Measurements from ENCODE around the gene OR5K3.

- TF ChIP-seq POLR2A (IDR thresholded peaks at IDR 0.05; ENCODE audit: low read depth, low read length) (no peak), RFX5 (IDR thresholded peaks at IDR 0.05; ENCODE audit: low read depth, low read length) (no peak), CEBPB (IDR thresholded peaks at IDR 0.05; ENCODE audit: low read depth, low read length) (no peak), SMC3 (IDR thresholded peaks at IDR 0.05; ENCODE audit: low read depth, low read length) (no peak), CHD1 (IDR thresholded peaks at IDR 0.05; ENCODE audit: low read depth, low read length) (no peak), USF2 (IDR thresholded peaks at IDR 0.05; ENCODE audit: low read depth, low read length) (no peak), RAD21 (IDR thresholded peaks at IDR 0.05; ENCODE audit: low read length) (no peak), MAZ (IDR thresholded peaks at IDR 0.05; ENCODE audit: borderline replicate concordance, low read depth, low read length) (no peak), MAFK (IDR thresholded peaks at IDR 0.05; ENCODE audit: low read depth, low read length) (no peak), MXI1 (IDR thresholded peaks at IDR 0.05; ENCODE audit: borderline replicate concordance, low read depth, low read length) (no peak), RCOR1 (IDR thresholded peaks at IDR 0.05; ENCODE audit: insufficient replicate concordance, low read length) (no peak), NFE2L2 (IDR thresholded peaks at IDR 0.05; ENCODE audit: low read depth, low read length) (no peak)
- TF ChIP-seq, protein P1, sequence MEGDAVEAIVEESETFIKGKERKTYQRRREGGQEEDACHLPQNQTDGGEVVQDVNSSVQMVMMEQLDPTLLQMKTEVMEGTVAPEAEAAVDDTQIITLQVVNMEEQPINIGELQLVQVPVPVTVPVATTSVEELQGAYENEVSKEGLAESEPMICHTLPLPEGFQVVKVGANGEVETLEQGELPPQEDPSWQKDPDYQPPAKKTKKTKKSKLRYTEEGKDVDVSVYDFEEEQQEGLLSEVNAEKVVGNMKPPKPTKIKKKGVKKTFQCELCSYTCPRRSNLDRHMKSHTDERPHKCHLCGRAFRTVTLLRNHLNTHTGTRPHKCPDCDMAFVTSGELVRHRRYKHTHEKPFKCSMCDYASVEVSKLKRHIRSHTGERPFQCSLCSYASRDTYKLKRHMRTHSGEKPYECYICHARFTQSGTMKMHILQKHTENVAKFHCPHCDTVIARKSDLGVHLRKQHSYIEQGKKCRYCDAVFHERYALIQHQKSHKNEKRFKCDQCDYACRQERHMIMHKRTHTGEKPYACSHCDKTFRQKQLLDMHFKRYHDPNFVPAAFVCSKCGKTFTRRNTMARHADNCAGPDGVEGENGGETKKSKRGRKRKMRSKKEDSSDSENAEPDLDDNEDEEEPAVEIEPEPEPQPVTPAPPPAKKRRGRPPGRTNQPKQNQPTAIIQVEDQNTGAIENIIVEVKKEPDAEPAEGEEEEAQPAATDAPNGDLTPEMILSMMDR (conservative IDR thresholded peaks at IDR 0.05; ENCODE audit: low read depth, low read length): no peak
- TF ChIP-seq, protein P2, sequence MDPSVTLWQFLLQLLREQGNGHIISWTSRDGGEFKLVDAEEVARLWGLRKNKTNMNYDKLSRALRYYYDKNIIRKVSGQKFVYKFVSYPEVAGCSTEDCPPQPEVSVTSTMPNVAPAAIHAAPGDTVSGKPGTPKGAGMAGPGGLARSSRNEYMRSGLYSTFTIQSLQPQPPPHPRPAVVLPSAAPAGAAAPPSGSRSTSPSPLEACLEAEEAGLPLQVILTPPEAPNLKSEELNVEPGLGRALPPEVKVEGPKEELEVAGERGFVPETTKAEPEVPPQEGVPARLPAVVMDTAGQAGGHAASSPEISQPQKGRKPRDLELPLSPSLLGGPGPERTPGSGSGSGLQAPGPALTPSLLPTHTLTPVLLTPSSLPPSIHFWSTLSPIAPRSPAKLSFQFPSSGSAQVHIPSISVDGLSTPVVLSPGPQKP (IDR thresholded peaks at IDR 0.05; ENCODE audit: borderline replicate concordance, low read depth, low read length): no peak
Observed at GRCh38 chr3:98388147-98388546, 2.3 kb upstream of the OR5K3 start.
